Measurements from ENCODE around the gene DPYD. TPM values are rescaled to one million over a fixed set of nuclear protein-coding genes. Genes with fewer than 3 reads are reported as not detected.

The DPYD gene
- total RNA-seq, 1 experiment from 2014 or later = 0.46 TPM

GRCh38 chr1:97073169-97073568 is 847.7 kb downstream of the DPYD start:
- CTCF ChIA-PET = no interaction called here
- no peaks in the 10 kb centered on the region for H3K36me3 Mint-ChIP-seq
- TF ChIP-seq JUN (CRISPR knock-in tag; IDR thresholded peaks at IDR 0.05) (no peak), NFE2L1 (CRISPR knock-in tag; IDR thresholded peaks at IDR 0.05) (no peak), SMAD4 (CRISPR knock-in tag; IDR thresholded peaks at IDR 0.05) (no peak), ZNF425 (CRISPR knock-in tag; conservative IDR thresholded peaks at IDR 0.05) (no peak), ESRRA (CRISPR knock-in tag; IDR thresholded peaks at IDR 0.05; ENCODE audit: borderline replicate concordance) (no peak), PREB (CRISPR knock-in tag; IDR thresholded peaks at IDR 0.05; ENCODE audit: borderline replicate concordance) (no peak), ATF3 (CRISPR knock-in tag; conservative IDR thresholded peaks at IDR 0.05) (no peak), TP53 (CRISPR knock-in tag; IDR thresholded peaks at IDR 0.05) (no peak)
- no peak overlapping the region for H3K4me3 Mint-ChIP-seq
- no peaks in the 10 kb centered on the region for H3K27me3 Mint-ChIP-seq (ENCODE audit: low read depth)
- H3K9me3 Mint-ChIP-seq = no peaks in the 10 kb centered on the region
- no peak for DNase-seq (ENCODE audit: low spot score)
- ATAC-seq = no peak
- no peak overlapping the region for H3K27ac Mint-ChIP-seq
- POLR2A ChIA-PET = no interaction called here
- no peaks in the 10 kb centered on the region for H3K4me1 Mint-ChIP-seq

GRCh38 chr1:97071173-97071572 is 849.7 kb downstream of the DPYD start:
- no peak for ATAC-seq
- POLR2A ChIA-PET = no interaction called here

More at GRCh38 chr1:97071173-97071572, 849.7 kb downstream of the DPYD start:
- Mint-ChIP-seq H3K27ac (no peak overlapping the region), H3K4me1 (no peaks in the 10 kb centered on the region), H3K4me3 (no peak overlapping the region), H3K9me3 (peaks cover 8% of the 10 kb centered on the region), H3K27me3 (ENCODE audit: low read depth) (no peaks in the 10 kb centered on the region), H3K36me3 (no peaks in the 10 kb centered on the region)
- DNase-seq (ENCODE audit: low spot score) = no peak
- CTCF ChIA-PET = no interaction called here
- no peak for TF ChIP-seq NR3C1 (CRISPR knock-in tag; conservative IDR thresholded peaks at IDR 0.05; ENCODE audit: low read depth)
- no peak for TF ChIP-seq GRHL2 (CRISPR knock-in tag; IDR thresholded peaks at IDR 0.05; ENCODE audit: insufficient replicate concordance, severe bottlenecking)
- TF ChIP-seq RELA (CRISPR knock-in tag; IDR thresholded peaks at IDR 0.05; ENCODE audit: borderline replicate concordance) = no peak
- no peak for TF ChIP-seq HMGXB4 (CRISPR knock-in tag; IDR thresholded peaks at IDR 0.05)
- TF ChIP-seq ZNF121 (CRISPR knock-in tag; IDR thresholded peaks at IDR 0.05) = no peak
- TF ChIP-seq TEAD4 (CRISPR knock-in tag; IDR thresholded peaks at IDR 0.05) = no peak
- no peak for TF ChIP-seq TEAD1 (CRISPR knock-in tag; IDR thresholded peaks at IDR 0.05)
- TF ChIP-seq MAX (CRISPR knock-in tag; IDR thresholded peaks at IDR 0.05) = no peak
- no peak for TF ChIP-seq PREB (CRISPR knock-in tag; IDR thresholded peaks at IDR 0.05; ENCODE audit: borderline replicate concordance)
- no peak for TF ChIP-seq ZNF671 (CRISPR knock-in tag; IDR thresholded peaks at IDR 0.05)
- no peak for TF ChIP-seq ZNF425 (CRISPR knock-in tag; conservative IDR thresholded peaks at IDR 0.05)
- no peak for TF ChIP-seq CREB1 (CRISPR knock-in tag; IDR thresholded peaks at IDR 0.05)
- TF ChIP-seq SP1 (CRISPR knock-in tag; conservative IDR thresholded peaks at IDR 0.05) = no peak
- no peak for TF ChIP-seq ZNF138 (CRISPR knock-in tag; conservative IDR thresholded peaks at IDR 0.05)
- no peak for TF ChIP-seq ZNF232 (CRISPR knock-in tag; IDR thresholded peaks at IDR 0.05)
- no peak for TF ChIP-seq OVOL2 (CRISPR knock-in tag; IDR thresholded peaks at IDR 0.05; ENCODE audit: borderline replicate concordance)
- no peak for TF ChIP-seq FOXJ3 (CRISPR knock-in tag; IDR thresholded peaks at IDR 0.05; ENCODE audit: borderline replicate concordance)
- no peak for TF ChIP-seq AR (CRISPR knock-in tag; IDR thresholded peaks at IDR 0.05)

Measured in WTC11 (cell line).